SH-SY5Y (cell line): Measurements from ENCODE around the gene MDM1.

ENCODE experiments used
- GATA2 ChIP-seq: IDR thresholded peaks from 2 replicates; pipeline ENCODE4 v1.6.1; 2011; ENCODE audit warnings: mild to moderate bottlenecking, low read depth, low read length
- GATA3 ChIP-seq: IDR thresholded peaks from 2 replicates; pipeline ENCODE4 v1.6.1; 2011; ENCODE audit warnings: low read depth, mild to moderate bottlenecking, low read length, moderate library complexity

The MDM1 gene

DNA sequence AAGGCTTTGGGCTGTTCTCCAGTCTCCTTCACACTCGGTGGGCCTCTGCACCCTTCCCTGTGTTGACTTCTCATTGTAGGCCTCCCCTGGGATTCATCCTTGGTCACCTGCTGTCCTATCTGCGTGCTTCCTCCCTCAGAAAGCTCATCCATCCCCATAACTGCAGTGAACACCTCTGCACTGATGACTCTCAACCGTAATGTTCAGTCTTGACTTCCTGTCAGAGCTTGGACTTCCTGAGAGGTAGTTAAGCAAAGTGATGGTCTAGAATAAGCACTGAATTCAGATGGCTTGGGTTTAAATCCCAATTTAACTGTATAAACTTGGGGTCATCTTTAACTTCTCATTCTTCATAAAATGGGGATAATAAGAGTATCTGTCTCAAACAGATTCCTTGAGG, 13.6 kb upstream of the MDM1 start:
- TF ChIP-seq GATA3 (no peak), GATA2 (no peak)

DNA sequence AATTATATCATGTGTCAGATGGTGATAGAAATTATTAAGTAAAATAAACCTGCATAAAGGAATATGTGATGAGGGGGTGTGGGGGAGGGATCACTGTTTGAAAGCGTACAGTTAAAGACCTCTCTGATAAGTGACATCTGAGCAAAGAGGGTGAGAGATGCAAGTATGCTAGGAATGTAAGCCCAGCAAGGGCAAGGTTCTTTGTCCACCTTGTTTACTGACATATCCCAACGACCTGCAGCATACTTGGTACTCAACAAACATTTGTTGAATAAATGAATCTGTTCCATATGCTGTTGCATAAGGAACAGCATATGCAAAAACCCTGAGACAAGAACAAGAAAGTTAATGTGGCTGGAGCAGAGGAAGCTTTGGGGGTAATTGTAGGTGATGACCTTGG, 12.0 kb upstream of the MDM1 start:
- no peak for TF ChIP-seq GATA2
- TF ChIP-seq GATA3: no peak

DNA sequence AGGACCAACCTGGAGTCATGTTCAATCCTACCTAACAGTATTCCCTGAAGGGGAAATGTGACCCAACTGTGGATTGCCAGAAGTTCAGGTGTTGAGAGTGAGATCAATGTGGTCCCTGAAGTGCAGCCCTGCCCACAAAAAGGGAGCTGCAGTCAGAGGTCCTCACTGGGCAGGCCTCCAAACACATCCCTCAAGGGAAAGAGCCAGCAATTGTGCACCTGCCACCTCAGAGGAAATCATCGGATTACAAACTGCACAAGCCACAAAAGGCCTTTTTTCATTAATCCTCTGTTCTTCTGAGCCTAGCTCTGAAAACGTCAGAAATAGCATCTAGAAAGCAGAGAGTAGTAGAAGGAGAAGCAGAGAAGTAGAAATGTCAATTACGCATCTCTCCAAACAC, 10.8 kb upstream of the MDM1 start:
- TF ChIP-seq GATA3 (no peak), GATA2 (no peak)

DNA sequence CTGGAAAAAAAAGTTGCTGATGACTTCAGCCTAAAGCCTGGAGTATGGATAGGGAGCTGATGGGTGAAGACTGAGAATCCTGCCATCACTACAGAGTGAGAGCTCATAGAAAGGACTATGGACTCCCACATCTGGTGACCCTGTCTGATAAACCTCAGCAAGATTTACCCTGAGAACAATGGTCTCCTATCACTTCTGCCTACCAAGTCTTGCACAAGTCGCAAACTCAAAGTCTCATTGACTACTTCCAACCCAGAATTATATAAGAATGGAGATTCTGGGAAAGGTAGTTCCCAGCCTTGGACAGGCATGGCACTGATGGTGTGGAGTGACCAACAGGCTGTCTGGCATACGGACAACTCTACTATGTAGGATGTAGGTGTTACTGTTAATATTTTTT, 9.7 kb upstream of the MDM1 start:
- TF ChIP-seq GATA3: no peak
- TF ChIP-seq GATA2: no peak

DNA sequence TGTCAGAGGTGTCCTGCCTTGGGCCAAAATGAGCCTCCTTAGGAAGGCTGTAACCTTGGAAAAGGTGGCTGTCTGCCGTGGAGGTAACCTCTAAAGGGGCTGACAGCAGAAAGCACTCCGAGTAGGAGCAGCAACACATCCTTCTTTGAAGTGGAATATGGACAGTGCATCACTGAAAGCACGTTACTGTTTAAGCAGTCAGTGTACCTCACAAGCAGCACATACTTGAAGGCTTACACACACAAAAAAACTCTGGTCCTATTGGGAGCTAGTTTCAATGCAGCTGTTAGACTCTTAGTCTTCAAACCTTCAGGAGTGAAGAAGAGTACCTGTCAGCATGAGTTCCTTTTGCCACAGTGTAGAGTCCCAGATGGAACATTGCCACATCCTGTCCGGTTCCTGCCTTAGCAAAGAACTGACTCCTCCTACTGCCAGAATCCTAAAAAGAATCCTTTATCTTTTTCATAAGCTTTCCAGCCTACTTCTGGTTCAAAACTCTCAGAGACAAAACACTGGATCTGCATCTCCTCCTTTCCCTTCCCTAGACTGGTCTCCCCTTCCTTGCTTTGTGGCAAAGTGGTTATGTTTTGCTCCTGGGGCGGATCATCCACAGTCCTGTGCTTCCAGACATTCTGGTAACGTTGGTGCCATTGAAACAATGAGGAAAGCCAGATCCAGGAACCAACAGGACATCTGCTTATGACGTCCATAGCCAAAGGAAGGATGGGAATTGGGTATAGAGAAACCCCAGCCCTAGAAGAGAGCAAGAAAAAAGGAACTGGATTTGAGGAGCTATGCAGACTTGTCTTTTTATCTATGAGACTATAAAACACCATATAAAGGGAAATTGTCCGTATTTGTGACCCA, 8.5 kb upstream of the MDM1 start:
- TF ChIP-seq GATA3 (no peak), GATA2 (no peak)

DNA sequence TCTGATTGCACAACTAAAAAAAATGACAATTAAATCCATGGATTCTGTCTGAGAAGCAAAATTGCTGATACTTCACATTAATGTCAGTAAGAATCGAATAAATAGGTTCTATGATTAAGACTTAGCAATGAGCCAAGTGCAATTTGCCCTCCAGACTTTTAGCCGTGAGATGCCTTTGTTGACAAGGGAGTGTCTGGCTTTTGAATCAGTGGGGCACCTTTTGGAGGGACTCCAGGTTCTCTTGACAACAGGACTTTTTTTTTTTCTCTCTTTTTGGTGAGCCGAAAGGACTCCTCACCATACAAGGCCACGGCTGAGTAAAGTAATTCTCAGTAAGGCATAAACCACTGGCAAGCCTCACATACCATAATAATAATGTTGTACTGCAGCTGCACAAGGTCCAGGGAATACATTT, 4.7 kb upstream of the MDM1 start:
- TF ChIP-seq GATA2: peak; percentile 82
- 0 out of 2 replicates have a peak, but pooled peaks have one; percentile 18 for TF ChIP-seq GATA3

DNA sequence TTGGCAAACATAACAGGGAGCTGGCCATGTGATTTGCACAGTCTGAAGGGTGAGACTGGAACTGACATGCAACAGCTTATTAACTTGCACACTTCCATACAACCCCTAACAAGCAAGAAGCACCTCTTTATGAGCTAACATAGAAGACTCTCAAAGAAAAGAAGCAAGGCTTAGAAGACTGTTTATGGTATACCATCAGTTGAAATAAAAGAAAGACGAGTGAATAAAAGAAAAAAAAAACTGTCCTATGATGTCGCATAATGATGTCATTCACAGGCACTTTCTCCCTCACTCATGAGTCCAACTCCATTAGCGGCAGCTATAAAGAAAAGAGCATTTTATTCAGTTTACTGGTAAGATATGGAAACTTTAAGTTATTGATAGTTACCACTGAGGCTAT, 3.3 kb upstream of the MDM1 start:
- TF ChIP-seq GATA3: no peak
- no peak for TF ChIP-seq GATA2

DNA sequence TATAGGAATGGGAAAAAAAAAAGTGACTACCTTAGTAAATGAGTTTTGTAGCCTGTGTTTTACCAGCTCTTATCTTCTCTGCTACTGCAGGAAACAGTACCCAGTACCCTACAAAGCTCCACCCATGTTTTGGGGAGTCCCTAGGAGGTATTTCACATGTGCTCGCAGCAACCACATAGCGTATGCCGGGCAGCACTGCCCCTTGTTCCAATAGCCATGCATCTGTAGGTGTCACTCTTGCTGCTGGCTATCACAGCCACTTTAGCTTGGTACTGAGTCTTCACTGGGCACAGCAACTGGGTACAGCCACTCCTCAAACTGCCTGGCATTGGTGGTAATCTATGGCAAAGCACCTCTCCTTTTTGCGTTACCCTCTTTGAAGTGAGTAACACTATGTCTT, 2.0 kb upstream of the MDM1 start:
- TF ChIP-seq GATA2: no peak
- no peak for TF ChIP-seq GATA3

DNA sequence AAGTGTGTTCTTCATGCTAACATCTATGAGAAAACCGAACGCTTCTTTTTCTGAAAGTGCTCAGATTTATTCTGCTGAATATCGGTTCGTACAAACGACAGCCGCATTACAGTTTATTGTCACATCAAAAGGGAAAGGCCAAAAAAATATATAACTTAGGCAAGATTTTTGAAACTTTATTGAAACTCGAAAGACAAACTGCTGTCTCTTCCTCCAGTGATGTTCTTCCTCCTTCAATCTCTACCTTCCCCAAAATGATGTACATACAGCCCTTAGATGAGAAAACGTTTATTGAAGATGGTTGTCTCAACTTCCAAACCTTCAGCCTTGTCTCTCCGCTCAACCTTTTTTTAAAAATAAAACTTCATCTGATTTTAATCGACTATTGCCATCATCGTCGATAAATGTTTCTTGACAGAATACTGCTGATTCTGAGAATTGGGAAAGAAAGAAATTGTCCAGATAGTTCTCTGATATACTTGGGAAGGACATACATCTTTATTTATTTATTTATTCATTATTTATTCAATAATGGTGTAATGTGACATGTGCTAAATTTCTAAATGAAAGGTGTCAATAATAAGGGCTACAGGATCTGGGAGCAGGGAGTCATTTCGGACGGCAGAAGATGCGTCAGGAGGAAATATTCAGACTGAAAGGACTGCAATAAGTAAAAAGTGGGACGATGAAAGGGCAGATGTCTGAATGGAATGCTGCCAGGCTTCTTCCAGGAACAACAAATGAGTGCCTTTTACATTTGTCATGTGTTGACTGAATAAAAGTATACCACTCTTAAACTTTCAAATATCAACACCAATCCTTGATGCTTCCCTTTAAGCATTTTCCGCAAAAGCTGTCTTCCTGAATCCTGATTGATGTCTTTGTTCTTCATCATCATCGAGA, 817 bp upstream of the MDM1 start:
- TF ChIP-seq GATA2: no peak
- no peak for TF ChIP-seq GATA3

DNA sequence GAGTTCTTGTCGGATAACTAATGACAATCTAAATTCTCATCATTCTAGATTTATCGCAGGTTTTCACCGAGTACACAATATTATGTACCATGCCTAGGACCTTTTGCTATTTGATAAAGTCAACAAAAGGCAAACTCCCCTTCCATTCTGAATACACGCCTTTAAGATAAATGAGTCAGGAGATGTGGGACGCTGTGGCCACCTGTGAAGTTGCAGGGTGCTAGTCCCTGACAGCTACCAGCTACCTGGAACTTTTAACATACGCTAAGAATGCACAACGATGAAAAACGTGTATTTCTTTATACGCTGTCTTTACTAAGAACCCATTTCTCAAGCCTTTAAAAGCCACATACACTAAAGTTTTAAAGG, 678 bp downstream of the MDM1 start:
- TF ChIP-seq GATA2 (no peak), GATA3 (no peak)

DNA sequence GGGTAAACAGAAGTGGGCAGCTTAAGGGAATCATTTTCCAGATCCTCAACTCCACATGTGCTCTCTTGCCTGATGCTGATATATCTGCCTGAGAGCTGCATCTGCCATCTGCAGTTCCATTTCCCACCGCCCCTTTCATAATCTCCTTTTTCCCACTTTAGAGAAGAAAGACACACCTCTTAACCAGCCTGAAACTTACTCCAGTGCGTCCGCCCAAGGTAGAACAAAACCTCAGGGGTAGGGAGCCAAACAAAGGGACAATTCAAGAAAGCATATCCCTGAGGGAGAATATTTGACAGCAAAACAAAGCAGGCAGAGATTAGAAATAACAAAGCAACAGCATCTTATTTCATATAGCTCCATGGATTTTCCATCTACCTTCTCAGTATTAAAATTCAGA, 4.3 kb downstream of the MDM1 start:
- TF ChIP-seq GATA3: no peak
- no peak for TF ChIP-seq GATA2

DNA sequence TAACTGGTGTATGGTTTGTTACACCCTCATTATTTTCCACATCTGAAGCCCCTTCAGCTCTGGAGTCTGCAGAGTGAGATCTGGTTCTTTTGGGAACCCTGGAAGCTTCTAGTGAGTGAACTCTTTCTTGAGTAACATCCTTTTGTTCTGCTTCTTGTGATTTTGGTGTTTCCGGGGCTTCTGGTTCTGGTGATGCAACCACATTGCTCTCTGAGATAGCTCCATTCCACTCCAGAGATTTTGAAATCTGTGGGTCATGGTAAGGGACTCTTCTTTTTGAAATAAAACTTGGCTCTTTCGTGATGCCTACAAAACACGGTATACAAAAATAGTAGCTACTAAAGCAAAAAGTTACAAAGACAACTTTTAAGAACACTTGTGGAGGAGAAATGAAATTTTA, 5.4 kb downstream of the MDM1 start:
- TF ChIP-seq GATA3 (no peak), GATA2 (no peak)

DNA sequence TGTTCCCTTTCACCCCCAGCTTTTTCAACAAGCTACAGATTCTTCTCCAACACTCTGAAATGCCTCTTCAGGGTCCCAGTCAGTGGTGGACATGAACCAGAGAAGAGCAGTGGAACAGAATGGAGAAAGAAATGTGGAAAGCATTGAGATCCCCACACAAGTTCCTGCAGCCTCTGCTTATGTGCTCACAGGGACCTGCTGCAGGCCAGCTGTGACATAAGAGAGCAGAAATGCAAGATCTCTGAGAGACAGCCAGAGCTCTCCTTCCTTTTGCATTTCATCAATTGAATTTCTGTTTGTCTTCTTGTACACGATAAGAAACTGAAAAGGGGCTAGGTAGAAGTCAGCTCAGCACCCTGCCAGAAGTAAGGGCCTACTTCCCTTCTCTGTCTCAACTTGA, 6.2 kb downstream of the MDM1 start:
- TF ChIP-seq GATA2 (no peak), GATA3 (no peak)

DNA sequence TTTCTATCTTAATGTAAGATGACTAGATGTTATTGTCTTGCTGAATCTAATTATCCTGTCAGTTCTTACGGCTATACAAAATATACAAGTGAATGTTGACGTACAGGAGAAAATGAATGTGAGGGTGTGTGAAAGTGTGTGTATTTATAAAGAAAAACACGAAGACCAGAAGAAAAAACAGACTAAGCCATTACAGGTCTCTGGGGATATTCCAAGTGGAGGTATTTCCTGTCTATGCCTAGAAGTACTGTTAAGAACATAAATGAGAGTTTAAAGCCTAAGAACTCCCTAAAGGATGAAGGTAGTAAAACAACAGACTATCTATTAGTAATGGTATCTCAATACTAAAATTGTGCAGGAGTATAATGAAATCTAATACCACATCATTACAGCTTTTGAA, 7.6 kb downstream of the MDM1 start:
- TF ChIP-seq GATA3 (no peak), GATA2 (no peak)

DNA sequence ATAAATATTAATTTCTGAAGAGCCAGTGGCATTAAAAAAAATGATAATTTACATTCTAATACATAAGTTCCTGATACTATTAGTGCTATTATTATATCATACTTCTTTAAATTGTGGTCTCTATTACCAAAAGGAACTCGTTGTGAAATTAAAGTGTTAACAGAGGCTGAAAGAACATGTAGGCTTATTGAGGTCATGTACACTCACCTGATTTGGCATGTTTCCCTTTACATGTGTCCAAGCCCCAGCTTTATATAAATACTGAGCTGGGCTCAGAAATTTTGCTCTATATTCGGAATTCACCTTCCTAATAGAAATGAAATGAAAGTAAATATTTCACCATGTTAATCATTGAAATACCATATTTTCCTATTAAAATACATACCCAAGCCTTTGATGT, 11.0 kb downstream of the MDM1 start:
- no peak for TF ChIP-seq GATA2
- TF ChIP-seq GATA3: no peak
